Stimulated activated CD8-positive, alpha-beta memory T cell treated with anti-CD3 and anti-CD28 coated beads, Interleukin-4, amount 100 ng/mL, for 4 hours (primary cell): Measurements from ENCODE around the gene HSPG2.
"Not testable (repeated sequence)": the region's sequence is repeated elsewhere in the genome, so short reads cannot be mapped to it uniquely, and the experiment has no call there.

Source experiments
- DNase-seq, 2 donors: peaks; one replicate each; pipeline ENCODE4 v3.0.0-alpha.2; 2020; ENCODE audit warnings: low read depth in 2 of 2, low spot score in 1 of 2

HSPG2 gene

GRCh38 chr1:21830792-21831453 lies 106.2 kb downstream of the HSPG2 start:
- DNase-seq: no peak

GRCh38 chr1:21829294-21829693 lies 107.8 kb downstream of the HSPG2 start:
- no peak for DNase-seq

GRCh38 chr1:21828506-21829210 lies 108.5 kb downstream of the HSPG2 start:
- DNase-seq: no peak

- no peak for DNase-seq
Measured at GRCh38 chr1:21828075-21828474, 109.0 kb downstream of the HSPG2 start.

- no peak for DNase-seq
Measured at GRCh38 chr1:21827141-21827679, 109.9 kb downstream of the HSPG2 start.

- not testable (repeated sequence) for DNase-seq
Measured at GRCh38 chr1:21826694-21827093, 110.4 kb downstream of the HSPG2 start.

- DNase-seq: no peak
Measured at GRCh38 chr1:21825393-21825792, 111.7 kb downstream of the HSPG2 start.

- no peak for DNase-seq
Measured at GRCh38 chr1:21824926-21825325, 112.2 kb downstream of the HSPG2 start.

GRCh38 chr1:21823980-21824702 lies 113.0 kb downstream of the HSPG2 start:
- no peak for DNase-seq

- no peak for DNase-seq
Measured at GRCh38 chr1:21823206-21823979, 113.7 kb downstream of the HSPG2 start.

GRCh38 chr1:21822349-21822748 lies 114.8 kb downstream of the HSPG2 start:
- no peak for DNase-seq

GRCh38 chr1:21821385-21822019 lies 115.6 kb downstream of the HSPG2 start:
- DNase-seq: no peak

- no peak for DNase-seq
Measured at GRCh38 chr1:21820597-21821232, 116.4 kb downstream of the HSPG2 start.

GRCh38 chr1:21818656-21819055 lies 118.5 kb downstream of the HSPG2 start:
- no peak for DNase-seq

GRCh38 chr1:21816602-21817302 lies 120.4 kb downstream of the HSPG2 start:
- no peak for DNase-seq

- DNase-seq: no peak
Measured at GRCh38 chr1:21815724-21816321, 121.3 kb downstream of the HSPG2 start.

- DNase-seq: no peak
Measured at GRCh38 chr1:21814981-21815582, 122.0 kb downstream of the HSPG2 start.

GRCh38 chr1:21814241-21814918 lies 122.7 kb downstream of the HSPG2 start:
- no peak for DNase-seq
